ENCODE measurements around the gene TPCN2. TPM values are rescaled to one million over a fixed set of nuclear protein-coding genes. Genes with fewer than 3 reads are reported as not detected.

Gene TPCN2
- total RNA-seq, 1 donor from 2014 or later: 9.1 TPM

GRCh38 chr11:69173925-69174581, 125.3 kb downstream of the TPCN2 start:
- no peak for DNase-seq (ENCODE audit: missing footprints)
- ATAC-seq: no peak
- intact Hi-C loops (cut with DNase I): no loop called here

- ATAC-seq (no peak), DNase-seq (ENCODE audit: missing footprints) (no peak)
- intact Hi-C loops (cut with DNase I): no loop called here
Measured at GRCh38 chr11:69174841-69175240, 126.1 kb downstream of the TPCN2 start.

GRCh38 chr11:69178819-69179482, 130.2 kb downstream of the TPCN2 start:
- ATAC-seq (no peak), DNase-seq (ENCODE audit: missing footprints) (no peak)
- intact Hi-C loops (cut with DNase I): no loop called here

GRCh38 chr11:69180226-69180625, 131.5 kb downstream of the TPCN2 start:
- intact Hi-C loops (cut with DNase I): no loop called here
- no peak for ATAC-seq
- no peak for DNase-seq (ENCODE audit: missing footprints)

- no peak for ATAC-seq
- intact Hi-C loops (cut with DNase I): no loop called here
- no peak for DNase-seq (ENCODE audit: missing footprints)
Measured at GRCh38 chr11:69180726-69181125, 132.0 kb downstream of the TPCN2 start.

- intact Hi-C loops (cut with DNase I): no loop called here
- DNase-seq (ENCODE audit: missing footprints): no peak
- ATAC-seq: no peak
Measured at GRCh38 chr11:69183613-69184012, 134.9 kb downstream of the TPCN2 start.

Small RNA genes lying within 50 kb of the gene (microRNA-seq; reads per million reads assigned to microRNA genes)
- gene MIR3164: 1.8 reads per million

Other genes with a start within 250 kb of the TPCN2 start
- gene CPT1A, start 207.0 kb upstream of the TPCN2 start, total RNA-seq: 83.3 TPM
- gene MRPL21, start 145.1 kb upstream of the TPCN2 start, total RNA-seq: 120 TPM
- 13.8 TPM for gene IGHMBP2, start 145.0 kb upstream of the TPCN2 start, total RNA-seq
- not detected for gene MRGPRD, start 67.9 kb upstream of the TPCN2 start, total RNA-seq
- 7.6 TPM for gene MRGPRF, start 35.7 kb upstream of the TPCN2 start, total RNA-seq
- gene SMIM38, start 107.0 kb downstream of the TPCN2 start, total RNA-seq: 0.11 TPM
- not detected for gene MYEOV, start 245.2 kb downstream of the TPCN2 start, total RNA-seq